CD4-positive, alpha-beta T cell treated with Interleukin-15 for 4 hours (primary cell): ENCODE data around the gene PDZRN3.

Experiments used
- DNase-seq: peaks from one replicate; pipeline ENCODE4 v3.0.0-alpha.2; 2020; ENCODE audit warnings: low spot score

The PDZRN3 gene

DNA sequence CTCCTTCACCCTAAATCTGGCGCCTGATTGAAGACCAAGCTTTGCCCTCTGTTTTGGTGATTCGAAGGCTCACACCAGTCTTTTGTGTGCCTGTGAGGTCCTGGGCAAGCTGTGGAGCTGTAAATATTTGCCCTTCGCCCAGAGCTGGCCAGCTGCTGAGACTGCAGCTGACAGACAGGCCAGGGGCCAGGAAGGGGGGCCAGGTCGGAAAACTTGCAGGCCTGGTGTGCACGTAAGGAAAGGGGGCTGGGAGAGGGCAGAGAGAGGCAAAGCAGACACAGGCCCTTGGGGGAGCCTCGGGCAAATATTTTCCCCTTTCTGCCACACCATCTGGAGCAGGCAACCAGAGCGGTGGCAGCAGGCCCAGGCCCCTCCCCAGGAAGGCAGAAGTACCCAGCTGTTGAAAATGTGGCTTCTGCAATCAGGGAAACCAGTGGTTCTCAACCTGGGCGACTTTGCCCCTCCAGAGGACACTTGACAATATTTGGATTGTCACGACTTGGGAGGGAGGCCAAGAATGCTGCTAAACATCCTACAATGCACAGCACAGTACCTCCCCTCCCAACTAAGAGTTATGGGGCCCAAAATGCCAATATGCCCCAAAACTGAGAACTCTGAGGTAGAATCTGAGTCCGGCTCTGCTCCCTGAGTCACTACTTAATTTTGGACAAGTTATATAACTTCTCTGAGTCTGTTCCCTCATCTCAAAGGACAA is 2.5 kb downstream of the PDZRN3 start:
- DNase-seq, result no peak

DNA sequence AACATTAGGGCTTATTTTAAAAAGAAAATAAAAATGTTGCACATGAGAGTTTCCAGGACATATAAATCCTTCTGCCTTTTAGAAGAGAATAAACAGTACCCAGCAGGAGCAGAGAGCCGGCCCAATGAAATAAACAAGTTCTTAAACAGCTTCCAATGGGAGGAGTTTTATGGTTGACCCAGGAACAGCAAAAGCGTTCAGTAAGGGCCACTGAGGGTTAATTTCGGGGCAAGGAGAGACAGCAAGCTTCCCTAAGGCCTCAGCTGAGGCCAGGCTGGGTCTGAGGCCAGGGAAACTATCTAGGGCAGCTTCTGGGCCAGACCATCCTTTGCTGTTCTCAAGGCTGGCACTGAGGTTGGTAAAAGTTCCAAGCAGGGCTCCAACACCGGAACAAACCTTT is 3.4 kb downstream of the PDZRN3 start:
- DNase-seq, result no peak

DNA sequence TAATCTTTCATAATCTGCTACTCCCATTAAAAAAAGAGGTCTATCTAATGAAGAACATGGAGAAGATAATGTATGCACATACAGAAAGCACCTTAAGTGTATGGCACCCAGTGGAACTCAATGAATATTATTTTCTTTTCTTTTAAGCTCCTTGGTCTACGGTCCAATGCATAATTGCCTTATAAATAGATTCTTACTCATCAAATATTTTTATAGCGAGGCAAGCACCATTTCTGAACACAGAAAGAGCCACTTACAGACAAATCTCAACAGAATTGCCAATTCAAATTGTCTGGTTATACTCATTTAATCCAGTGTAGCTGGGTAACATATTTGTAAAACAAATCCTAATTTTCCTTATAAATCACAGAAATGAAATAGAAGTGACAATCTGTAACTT is 6.3 kb downstream of the PDZRN3 start:
- no peak for DNase-seq

DNA sequence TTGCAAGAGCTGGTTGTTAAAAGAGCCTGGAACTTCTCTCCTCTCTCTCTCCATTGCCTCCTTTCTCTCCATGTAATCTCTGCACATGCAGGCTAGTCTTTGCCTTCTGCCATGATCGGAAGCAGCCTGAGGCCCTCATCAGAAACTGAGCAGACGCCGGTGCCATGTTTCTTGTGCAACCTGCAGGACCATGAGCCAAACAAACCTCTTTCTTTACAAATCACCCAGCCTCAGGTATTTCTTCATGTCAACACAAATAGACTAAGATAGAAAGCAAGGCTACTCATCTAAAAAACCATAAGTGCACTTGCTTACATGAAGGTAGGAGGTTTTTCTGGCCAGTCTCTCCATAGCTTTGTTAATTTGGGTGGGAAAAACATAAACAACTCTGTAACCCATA is 8.7 kb downstream of the PDZRN3 start:
- DNase-seq, result no peak

DNA sequence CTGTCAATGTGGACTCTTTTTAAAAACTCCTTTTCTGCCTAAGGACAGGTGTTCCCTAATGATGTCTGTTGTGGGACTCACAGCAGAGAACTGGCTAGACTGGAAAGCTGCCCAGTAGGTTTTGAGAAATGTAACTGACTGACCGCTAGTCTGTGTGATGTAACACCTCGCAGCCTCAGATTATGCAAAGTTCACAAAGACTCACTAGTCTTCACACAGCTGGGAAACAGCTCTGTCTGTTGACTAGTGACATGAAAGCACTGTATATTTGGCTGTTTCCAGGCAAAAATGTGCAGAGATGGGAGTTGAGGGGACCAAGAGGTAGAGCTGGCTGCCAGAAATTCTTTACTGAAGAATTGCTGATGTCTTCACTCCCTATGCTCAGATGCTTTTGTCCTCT is 10.3 kb downstream of the PDZRN3 start:
- no peak for DNase-seq

DNA sequence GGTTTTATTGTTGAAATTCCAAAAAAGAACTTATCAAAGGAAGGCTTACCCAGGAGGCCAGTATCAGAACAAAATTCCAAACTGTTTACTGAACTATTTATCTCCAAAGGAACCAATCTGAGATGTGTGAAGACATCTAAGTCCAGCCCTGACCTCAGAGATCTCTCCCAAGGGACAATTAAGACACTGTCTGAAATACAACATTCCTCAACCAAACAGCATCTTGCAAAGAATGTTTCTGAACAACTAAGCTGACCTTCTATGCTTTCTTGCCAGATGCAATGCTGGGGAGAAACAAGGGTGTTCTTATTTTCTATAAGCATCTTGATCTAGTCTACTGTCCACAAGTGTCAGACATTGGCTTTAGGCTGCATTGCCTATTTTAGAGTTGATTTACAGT is 13.6 kb downstream of the PDZRN3 start:
- DNase-seq, result no peak

DNA sequence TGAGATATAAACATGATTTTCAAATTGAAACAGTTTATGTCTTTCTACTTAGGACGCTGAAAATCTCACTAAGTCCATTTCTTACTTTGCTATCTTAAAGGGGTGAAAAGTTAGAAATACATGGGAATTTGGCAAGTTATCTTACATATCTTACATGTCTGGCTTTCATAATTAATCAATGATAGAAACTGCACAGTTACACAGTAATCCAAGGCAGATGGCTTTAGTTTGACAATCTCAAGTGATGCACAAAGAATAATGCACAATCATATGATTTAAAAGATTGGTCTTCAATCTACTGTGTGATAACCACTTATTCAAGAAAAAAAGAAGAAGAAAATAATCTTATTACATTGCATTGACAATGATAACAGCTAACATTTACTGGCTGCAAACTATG is 14.2 kb downstream of the PDZRN3 start:
- DNase-seq, result no peak

DNA sequence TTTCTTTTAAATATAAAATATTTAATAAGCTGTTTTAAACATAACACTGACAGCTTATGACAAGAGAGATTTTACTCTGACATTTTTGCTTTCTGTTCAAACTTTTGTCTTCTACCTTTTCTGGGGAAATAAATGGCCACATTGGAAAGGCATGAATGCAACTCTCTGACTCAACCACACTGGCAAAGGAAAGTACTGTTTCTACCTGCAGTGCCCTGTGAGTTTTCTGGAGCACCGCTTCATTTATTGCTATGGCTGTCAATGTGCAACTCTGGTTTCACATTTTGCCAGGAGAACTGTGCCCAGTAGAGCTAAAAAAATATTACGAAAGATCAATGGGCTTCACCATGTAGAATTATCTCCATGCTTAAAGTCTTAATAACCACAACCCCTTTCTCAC is 15.1 kb downstream of the PDZRN3 start:
- no peak for DNase-seq

DNA sequence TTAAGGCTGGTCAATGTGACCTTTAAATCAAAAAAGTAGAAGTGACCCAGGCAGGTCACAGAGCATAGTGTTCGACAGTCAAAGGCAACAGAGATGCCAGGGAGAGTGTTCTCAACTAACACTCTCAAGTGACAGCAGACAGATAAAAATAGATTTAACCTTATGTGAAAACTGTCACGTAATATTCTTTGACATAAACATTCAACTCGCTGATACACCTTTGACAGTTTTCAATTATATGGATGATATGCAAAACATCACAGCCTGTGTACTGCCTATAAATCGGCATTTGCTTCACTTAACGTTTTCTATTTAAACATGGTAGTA is 15.5 kb downstream of the PDZRN3 start:
- no peak for DNase-seq

DNA sequence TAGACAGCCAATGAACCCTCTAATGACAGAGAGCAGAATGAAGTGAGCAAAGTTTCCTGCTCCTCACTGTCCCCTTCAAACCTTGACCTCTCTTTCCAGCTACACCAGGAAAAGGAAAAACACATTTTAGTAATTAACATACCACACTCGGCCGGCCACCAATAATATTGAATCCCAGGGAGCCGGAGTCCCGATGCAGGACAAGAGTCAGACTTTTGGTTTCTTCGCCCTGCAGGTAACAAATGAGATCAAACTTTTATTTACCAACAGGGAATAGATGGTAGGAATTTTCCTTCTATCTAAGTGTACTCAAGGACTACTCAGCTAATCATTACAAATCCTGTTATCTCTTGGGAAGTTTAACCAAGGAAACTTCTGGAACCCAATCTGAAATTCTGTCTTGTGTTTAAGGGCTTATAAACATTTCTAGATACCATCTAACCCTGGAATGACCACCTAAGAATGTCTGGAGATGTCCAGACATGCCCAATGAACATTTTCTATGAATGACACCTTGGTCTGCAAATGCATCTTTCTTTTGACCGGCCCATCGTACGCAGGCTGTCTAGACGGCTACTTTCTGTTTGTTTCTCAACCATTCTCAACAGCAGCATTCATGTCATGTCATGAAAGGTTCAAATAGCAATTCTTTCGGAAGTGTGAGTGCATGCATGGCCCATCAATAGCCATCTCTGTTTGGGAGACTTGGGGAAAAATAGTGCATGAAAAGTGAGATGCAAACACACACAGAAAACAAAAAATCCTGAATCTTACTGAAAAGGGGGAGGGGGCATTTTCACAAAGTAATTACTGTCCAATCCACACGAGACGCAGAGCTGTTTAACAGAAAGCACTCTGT is 16.1 kb downstream of the PDZRN3 start:
- no peak for DNase-seq

DNA sequence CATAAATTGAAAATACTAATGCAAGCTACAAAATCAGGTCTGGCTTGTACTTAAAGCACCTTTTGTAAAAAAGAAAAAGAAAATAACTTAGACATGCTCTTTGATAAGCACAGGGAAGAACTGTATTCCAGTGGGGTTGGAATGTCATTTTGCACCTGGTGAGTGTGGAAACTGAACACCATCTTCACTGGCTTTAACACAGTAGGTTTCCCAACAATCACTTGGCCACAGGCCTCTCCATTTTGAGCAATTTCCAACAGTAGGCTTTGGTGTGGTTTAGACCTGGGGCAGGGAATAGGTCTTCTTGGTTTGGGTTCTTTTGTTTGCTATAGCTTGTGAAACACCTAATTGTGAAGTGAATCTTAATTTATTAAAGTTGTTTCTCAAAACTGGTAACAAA is 18.9 kb downstream of the PDZRN3 start:
- DNase-seq, result no peak

DNA sequence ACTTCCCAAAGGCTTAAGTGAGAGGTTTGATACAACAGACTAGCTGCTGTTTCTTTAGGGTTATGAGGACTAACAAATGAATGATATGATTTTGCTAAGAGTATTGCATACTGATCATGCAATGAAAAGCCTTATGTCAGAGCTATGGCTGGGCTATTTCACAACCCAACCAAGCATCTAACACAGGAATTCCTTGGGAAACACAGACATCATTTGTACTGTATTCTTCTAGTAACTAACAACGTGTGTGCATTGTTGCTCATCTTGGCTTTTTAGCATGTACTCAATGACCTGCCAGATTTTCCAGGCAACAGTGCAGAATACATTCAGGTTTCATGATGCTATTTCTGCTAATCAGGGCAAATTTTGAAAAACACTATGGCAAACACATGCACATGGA is 19.3 kb downstream of the PDZRN3 start:
- DNase-seq, result no peak

DNA sequence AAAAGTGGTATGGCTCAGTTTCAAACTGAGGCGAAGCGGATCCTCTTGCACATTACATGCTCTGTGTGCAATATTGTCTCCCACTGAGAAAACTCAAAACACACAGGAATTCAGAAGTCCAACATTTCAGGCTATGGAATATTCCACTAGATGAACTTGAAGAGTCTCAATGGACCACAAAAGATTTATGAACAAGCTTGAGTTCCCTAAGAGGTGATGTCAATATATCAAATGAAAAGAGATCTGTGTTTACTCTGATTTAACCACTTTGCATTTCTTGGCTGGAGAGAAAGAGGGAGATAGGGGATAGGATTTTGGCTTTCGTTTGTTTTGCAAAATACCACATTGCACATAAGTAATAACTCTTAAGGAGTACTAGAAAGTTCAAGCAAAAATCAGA is 20.3 kb downstream of the PDZRN3 start:
- DNase-seq, result no peak

DNA sequence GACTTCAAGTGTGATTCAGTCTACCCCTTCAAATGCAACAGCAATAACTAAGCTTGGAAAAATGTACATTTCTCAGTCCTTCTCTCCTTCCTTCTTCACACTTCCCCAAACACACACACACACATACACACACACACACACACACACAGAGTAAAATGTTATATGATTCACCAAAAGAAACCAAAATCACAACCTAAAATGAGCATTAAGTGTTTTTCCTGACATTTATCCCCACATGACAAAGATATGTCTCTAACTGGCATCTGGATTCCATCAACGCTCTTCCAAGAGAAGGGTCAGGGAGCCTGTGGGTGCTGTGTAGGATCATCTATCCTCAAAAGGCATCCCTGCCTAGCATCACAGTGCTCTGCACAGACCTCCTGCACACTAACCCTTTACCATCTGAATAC is 21.0 kb downstream of the PDZRN3 start:
- DNase-seq, result no peak

DNA sequence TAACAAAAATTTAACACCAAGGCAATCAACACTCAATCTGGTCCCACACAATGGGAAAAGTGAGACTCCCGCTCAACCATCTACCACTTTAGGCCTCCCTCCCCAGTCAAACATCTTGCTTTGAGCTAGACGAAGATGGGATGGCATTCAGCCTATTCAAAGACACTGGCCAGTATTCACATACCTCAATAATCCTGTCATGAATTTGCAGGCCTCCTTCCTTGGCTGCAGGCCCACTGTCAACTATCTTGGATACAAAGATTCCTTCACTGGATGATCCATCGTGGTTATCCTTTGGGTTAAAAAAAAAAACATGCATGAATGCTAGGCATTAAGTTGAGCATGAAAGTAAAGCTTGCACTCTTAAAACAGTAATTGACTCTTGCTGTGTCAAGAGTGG is 22.6 kb downstream of the PDZRN3 start:
- no peak for DNase-seq

DNA sequence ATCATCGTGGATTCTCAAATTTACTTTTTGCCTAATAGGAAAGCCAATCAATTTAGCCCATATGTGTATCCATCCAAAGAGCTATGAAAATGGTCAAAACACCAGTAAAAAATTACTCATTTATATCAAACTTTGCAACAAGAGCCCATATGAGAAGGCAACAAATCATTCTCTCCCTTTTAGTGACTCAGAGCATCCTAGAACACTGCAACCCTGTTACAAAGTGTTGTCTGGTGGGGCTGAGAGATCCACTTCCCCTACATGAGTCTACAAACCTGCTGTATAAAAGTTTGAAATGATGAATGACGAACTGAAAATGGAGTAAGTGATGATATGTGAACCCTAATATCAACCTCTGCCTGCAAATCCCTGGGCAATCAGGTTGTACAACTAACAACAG is 23.3 kb downstream of the PDZRN3 start:
- no peak for DNase-seq

DNA sequence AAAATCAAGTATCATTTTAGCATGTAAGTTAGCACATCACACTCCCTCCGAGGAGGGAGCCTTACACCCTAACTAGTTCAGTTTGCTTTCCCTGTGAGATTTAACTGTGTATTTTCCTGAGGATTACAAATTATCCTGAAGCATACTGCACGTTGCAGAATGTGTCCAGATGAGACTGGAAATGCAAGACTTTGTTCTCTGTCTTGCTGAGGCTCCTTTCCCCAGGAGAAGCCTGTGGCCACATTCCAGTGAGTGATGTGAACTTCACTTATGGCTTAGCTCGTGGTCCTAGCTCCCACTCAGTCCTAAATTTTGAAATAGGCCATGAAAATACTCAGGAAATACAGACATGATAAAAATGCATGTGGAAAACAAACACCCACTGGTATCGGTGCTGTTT is 23.7 kb downstream of the PDZRN3 start:
- DNase-seq, result no peak

DNA sequence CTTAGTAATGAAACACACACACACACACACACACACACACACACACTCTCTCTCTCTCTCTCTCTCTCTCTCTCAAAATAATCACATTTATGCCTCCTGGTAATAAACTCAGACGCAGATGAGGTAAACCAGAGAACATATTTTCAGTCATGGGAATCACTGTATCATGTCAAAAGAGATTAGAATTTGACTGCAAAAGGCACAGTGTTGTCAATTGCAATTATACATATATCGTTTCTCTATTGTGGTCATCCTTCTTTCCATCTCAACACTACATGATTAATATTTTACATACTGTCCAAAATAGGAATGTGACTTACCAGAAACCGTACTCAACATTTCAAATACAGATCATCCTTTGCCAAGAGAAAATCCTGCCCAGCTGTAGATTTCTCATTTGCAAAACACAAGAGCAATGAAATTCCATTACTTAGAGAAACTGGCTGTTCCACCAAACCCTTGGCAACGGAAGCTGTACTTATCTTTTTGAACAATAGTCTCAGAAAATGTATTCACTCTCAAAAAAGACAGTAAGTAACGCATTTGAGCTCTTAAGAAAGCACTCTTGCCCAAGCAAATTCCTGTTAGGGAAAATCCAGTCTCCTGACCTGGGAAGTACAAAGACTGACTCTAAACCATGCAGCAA is 24.3 kb downstream of the PDZRN3 start:
- DNase-seq, result no peak

DNA sequence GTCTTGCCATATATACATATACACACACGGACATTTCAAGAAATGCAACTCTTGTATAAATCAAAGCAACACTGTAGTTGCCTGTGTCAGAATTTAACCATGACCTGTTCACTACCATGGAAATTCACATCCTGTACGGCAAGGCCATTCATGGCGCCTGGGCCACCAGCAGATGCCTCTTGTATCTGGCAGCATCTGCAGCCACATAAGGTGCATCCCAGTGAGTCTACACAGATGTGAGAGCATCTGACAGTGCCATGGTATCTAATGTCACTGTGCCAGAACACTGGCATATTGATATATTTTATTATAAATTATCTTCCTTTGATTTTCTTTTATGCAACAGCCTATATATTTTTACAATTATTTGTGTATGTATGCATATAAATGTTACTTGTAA is 25.1 kb downstream of the PDZRN3 start:
- DNase-seq, result no peak

DNA sequence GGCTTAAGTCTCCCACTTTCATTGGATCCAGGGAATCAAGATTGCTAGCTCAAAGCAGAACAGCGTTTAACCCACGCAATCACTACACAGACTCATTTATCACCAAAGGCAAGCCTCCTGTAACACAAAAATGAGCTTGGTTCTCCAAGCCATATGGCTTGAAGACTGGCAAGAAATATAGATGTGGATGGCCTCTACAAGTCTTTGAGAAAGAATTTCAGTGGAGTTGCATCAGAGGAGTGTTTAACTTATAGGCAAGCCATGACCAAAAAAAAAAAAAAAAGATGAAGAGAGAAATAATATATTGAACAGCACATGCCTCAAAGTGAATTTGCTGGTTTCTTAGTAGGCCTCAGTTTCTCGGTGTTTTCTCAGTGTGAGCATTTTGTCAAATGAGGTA is 27.3 kb downstream of the PDZRN3 start:
- DNase-seq, result no peak

DNA sequence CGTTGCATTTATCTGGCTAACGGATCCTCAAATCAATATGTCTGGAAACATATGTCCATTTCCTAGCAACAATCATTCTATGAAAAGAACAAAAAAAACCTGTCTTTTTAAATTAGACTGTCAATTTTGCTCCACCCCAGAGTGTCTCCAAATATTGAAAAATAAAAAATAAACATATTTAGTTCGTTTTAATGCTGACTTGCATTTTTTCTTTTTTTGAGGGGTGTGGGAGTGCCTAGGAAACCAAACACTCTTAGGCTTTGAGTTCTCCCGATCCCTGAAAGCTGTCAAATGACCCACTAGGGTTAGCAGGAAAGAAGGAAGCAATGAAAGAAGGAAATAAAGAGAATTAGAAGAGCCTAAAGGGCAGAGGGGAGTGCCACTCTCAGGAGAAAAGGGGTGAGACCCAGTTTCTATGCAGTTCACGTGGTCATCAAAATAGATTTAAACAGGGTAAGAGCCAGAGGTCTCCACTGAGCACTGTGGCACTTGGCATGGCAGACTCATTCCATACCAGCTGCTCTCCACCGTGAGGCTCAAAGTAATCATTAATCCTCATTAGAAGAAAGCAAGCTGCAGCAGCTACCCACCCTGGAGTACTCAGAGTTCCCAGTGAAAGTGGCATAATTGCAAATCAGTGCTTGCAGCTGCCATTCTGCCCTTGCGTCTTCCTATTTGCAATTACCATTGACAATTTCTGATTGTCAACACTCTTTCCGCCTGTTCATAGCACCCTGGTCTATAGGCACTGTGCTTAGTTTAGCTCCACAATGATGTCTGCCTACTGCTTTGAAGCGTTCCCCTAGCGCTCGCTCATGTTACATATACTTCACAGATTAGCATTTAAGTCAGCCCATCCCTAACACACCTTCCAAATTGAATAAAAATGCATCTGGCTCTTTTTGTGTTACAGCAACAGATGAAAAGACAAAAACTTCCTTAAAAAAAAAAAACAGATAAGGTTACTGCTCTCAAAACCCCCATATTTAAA is 32.3 kb downstream of the PDZRN3 start:
- no peak for DNase-seq

DNA sequence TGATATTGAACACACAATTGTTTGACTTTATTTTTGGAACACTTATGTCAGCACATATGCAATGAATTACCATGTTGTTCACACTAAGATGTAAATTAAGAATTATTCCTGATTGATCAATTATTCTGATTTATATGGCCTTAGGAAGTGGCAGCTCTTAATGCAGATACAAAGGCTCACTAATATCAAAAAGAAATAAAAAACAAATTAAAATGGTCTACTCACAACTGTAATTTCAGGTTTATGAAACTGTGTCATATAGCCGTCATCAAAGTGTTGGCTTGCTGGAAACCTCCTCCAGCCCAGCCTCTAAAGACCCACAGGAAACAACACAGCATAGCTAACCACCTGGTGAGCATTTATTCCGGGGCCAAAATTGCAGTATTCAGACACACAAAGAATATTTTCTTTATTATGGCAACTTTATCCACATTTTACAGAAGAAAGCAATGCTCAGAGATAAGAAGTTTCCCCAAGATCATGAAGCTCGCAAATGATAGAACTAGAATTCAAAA is 33.4 kb downstream of the PDZRN3 start:
- DNase-seq, result no peak
